Fibroblast of villous mesenchyme (primary cell): Measurements from ENCODE around the gene ANKRD13C. TPM values are rescaled to one million over a fixed set of nuclear protein-coding genes. Genes with fewer than 3 reads are reported as not detected.

ENCODE experiments used
- DNase-seq: peaks from one replicate; pipeline ENCODE4 v3.0.0-alpha.2; 2010; ENCODE audit warnings: low read depth
- H3K4me3 ChIP-seq: 2 replicates; pipeline ENCODE4 v1.5.1; 2011; ENCODE audit warnings: low read depth, mild to moderate bottlenecking, low read length
- total RNA-seq: library from RNA; depleted of rRNA; stranded (reverse); fragments of >200 nt; gene quantifications from 2 replicates; pipeline ENCODE4 v1.2.3, GENCODE V29; 2012
- TF ChIP-seq, protein P1 (sequence below): IDR thresholded peaks from 2 replicates; pipeline ENCODE4 v1.5.1; 2012; ENCODE audit warnings: low read depth, mild to moderate bottlenecking, low read length; ENCODE audit not compliant: insufficient read depth

Gene ANKRD13C
- total RNA-seq, 1 donor = 50.1 TPM

DNA sequence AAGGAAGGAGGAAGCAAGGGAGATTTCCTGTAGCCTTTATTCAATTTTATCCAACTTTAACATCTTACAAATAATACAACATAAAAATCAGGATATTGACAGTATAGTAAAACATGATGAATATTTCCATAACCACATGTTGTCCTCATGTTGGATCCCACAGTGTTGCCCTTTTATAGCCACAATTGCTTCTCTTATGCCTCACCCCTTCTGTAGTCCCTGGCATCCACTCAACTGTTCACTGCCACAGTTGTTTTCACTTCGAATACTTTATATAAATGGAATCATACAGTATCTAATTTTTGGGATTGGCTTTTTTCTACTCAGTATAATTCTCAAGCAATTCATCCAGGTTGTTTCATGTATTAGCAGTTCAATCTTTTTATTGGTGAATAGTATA is 88.6 kb downstream of the ANKRD13C start:
- DNase-seq = no peak
- no peak overlapping the region for H3K4me3 ChIP-seq
- TF ChIP-seq, protein P1, sequence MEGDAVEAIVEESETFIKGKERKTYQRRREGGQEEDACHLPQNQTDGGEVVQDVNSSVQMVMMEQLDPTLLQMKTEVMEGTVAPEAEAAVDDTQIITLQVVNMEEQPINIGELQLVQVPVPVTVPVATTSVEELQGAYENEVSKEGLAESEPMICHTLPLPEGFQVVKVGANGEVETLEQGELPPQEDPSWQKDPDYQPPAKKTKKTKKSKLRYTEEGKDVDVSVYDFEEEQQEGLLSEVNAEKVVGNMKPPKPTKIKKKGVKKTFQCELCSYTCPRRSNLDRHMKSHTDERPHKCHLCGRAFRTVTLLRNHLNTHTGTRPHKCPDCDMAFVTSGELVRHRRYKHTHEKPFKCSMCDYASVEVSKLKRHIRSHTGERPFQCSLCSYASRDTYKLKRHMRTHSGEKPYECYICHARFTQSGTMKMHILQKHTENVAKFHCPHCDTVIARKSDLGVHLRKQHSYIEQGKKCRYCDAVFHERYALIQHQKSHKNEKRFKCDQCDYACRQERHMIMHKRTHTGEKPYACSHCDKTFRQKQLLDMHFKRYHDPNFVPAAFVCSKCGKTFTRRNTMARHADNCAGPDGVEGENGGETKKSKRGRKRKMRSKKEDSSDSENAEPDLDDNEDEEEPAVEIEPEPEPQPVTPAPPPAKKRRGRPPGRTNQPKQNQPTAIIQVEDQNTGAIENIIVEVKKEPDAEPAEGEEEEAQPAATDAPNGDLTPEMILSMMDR = no peak

DNA sequence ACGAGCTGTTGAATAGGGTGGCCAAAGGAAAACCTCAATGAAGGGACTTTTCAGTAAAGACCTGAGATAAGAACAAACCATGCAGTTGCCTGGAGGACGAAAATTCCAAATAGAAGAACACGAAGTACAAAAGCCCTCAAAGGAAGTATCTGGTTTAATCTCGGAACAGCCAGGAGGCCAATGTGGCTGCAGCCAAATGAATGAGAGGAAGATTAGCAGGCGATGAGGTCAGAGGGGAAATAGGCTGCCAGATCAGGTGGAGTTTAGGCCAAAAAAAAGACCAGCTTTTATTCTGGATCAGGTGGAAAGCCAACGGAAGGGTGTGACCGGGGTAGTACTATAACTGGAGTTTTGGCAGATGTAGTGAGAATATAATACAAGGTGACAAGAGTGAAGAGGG is 89.7 kb downstream of the ANKRD13C start:
- DNase-seq = no peak
- no peak overlapping the region for H3K4me3 ChIP-seq
- TF ChIP-seq, protein P1 = no peak

DNA sequence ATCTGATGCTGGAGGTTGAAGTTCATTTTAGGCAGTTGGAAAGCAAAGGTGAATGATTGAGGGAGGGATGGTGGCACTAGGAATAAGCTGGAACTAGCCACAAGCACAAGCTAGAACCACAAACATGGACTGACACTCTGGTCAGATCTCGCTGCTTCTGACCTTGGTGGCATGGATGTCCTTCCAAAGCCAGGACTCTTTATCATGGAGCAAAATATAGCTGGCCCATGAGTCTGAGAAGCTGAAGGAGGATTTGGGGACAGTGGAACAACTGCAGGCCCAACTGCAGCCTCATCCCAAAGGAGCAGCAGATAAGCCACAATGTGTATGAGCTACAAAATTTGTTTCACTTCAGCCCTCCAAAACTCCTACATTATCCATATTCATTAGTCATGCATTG is 97.9 kb downstream of the ANKRD13C start:
- no peak for DNase-seq
- no peak overlapping the region for H3K4me3 ChIP-seq
- TF ChIP-seq, protein P1 = no peak

DNA sequence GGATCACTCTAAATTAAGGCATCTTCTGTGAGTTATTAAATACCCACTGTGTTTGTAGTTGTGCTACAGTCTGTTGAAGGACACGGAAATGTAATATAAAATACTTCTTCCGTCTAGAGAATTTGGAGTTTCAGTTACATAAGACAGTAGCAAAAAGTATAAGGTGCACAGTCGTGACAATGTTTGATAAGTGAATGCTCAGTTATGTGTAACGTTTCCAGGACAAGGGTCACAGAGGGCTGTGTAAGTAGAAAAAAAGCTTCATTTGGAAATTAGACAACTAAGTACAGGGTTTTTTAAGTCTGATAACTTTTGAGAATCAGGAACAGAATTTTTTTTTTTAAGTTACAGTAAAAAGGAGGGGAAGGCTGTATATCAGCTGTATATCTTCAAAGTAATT is 105.8 kb downstream of the ANKRD13C start:
- DNase-seq = no peak
- no peak overlapping the region for H3K4me3 ChIP-seq
- TF ChIP-seq, protein P1 = no peak

DNA sequence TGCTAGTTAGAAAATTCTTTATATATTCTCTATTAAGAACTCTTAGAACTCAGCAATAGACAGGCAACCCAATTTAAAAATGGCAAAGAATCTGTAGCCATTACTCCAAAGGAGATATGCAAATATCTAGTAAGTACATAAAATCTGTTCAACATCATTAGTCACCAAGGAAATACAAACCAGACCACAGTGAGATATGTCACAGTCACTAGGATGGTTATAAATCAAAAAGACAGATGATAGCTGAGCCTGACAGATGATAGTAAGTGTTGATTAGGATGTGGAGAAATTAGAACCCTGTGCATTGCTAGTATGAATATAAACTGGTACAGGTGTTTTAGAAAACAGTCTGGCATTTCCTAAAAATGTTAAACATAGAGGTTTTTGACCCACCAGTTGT is 106.8 kb downstream of the ANKRD13C start:
- H3K4me3 ChIP-seq = no peak overlapping the region
- peak; percentile 34 for DNase-seq
- TF ChIP-seq, protein P1 = no peak

DNA sequence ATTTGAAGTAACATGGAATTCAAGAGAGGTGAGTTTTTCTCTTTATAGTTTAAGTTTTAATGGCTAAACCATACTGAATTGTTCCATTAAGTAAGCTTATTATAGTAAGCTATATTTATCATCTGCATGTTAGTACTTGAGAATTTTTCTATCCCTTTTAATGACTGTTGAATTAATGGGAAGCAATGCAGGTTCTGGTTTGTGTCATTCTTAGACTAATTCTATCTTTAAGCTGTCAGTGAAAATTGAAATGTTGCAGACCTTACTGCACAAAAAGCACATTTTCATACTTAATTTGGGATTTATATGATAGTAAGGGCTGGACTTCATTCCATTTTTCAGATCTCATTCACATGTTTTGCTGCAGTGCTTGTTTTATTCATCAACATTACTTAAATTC is 107.4 kb downstream of the ANKRD13C start:
- DNase-seq = peak; percentile 45
- TF ChIP-seq, protein P1 = no peak
- no peak overlapping the region for H3K4me3 ChIP-seq

DNA sequence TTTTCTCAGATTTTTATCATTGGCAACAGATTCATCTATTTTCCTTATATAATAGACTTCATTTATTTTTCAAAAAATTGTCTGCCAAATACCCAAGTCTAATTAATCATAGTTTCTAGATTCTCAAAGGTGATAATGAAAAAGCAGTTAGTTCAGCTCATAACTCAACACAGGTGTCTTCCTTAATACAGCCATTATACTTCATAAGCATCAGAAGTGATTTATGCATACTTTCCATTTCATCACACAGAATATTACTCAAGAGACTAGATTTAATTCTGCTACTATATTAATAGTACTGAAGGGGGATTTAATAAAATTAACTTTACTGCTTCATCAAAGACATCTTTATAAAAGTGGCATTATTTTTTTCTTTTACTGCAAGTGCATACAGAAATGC is 114.6 kb downstream of the ANKRD13C start:
- no peak overlapping the region for H3K4me3 ChIP-seq
- TF ChIP-seq, protein P1 = no peak
- no peak for DNase-seq
